Endometrial microvascular endothelial cells (primary cell): ENCODE measurements around the gene TMEM116. TPM values are rescaled to one million over a fixed set of nuclear protein-coding genes. Genes with fewer than 3 reads are reported as not detected.
"Not testable (repeated sequence)": the region's sequence is repeated elsewhere in the genome, so short reads cannot be mapped to it uniquely, and the experiment has no call there.

Source experiments
- in situ Hi-C: cut with HindIII; loops from 2 replicates; pipeline ENCODE4 v1.10.0; 2017; ENCODE audit warnings: low sequenced_read_pairs, low pct_unique_long_range_greater_than_20kb; ENCODE audit errors: inconsistent ontology term
- total RNA-seq: library from RNA; depleted of rRNA; stranded (reverse); fragments of >200 nt; gene quantifications from one replicate; pipeline ENCODE4 v1.2.3, GENCODE V29; 2015; ENCODE audit errors: inconsistent ontology term

TMEM116 gene
- total RNA-seq, 1 donor from 2014 or later = 1.4 TPM

DNA sequence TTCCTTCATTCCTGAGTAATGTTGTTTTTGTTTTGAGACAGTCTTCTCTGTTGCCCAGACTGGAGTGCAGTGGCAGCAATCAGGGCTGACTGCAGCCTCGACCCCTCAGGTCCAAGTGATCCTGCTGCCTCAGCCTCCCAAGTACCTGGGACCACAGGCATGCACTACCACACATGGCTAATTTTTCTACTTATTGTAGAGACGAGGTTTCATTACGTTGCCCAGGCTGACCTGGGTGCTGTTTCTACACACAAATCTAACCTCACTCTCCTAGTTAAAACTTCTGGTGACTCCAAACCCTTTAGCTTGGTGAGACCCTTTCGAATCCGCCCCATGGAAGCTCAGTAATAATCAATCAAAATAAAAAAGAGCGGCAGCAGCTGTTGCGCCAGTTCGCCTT, 1.3 kb downstream of the TMEM116 start:
- in situ Hi-C loops = no loop called here

DNA sequence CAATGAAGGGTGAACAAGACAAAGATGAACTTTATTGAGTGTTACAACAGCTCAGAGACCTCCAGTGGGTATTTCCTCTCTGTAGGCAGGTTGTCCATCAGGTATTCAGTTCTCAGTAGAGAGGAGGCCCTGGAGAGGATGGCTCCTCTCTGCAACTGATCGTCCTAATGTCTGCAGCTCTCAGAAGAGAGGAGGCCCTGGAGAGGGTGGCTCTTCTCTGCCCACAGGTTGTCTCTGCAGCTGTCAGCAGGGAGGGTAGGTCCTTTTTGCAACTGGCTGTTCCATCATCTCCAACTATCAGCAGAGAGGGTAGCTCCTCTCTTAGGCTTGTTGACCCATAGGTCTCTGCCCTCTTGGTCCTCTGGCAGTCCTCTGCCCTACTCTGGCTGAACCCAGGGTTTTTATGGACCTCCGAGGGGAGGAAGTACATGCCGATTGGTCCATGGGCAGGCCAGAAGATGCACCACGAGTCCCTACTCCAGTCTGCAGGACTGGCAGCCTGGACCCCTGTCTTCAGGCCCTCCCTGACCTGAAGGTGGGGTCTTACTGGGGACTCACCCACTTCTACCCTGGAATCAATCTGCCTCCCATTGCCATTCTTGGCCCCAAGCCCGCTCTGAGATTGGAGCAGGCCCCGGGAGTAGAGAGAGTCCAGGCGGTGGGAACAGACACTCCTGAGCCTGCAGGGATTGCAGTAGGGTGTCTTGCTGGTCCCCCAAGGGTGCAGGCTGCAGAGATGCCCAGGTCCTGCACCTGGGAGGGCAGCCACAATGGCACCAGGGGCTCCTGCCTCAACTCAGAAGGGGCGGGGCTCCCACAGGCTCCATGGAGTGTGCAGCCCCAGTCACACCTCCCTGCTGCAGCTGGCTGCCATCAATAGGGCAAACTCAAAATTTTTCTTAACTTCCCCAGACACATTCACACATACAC, 2.3 kb downstream of the TMEM116 start:
- in situ Hi-C loops = no loop called here

DNA sequence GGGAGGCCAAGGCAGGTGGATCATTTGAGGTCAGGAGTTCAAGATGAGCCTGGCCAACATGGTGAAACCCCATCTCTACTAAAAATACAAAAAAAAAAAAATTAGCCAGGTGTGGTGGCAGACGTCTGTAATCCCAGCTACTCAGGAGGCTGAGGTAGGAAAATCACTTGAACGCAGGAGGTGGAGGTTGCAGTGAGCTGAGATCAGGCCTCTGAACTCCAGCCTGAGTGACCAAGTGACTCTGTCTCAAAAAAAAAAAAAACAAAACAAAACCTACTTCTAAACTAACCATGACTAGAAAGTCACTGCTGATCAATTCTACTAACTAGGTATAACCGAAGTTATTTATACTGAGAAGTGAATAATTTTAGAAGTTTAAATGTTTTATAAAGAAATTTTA, 3.4 kb downstream of the TMEM116 start:
- in situ Hi-C loops = not testable (repeated sequence)

DNA sequence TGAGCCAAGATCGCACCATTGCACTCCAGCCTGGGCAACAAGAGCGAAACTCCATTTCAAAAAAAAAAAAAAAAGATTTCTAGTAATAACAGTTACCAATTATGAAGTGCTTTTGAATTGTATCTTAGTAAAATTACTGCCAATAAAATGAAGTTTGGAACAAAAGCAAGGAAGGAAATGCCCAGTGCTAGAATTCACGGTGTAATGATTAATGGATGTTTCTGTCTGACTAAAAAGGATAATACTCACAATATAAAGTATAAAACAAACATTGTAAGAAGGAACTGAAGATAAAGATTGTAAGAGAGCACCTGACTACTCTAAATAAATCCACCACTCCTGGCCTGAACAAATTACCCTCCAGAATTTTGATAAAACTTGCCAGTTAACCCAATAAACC, 4.0 kb downstream of the TMEM116 start:
- in situ Hi-C loops = no loop called here

DNA sequence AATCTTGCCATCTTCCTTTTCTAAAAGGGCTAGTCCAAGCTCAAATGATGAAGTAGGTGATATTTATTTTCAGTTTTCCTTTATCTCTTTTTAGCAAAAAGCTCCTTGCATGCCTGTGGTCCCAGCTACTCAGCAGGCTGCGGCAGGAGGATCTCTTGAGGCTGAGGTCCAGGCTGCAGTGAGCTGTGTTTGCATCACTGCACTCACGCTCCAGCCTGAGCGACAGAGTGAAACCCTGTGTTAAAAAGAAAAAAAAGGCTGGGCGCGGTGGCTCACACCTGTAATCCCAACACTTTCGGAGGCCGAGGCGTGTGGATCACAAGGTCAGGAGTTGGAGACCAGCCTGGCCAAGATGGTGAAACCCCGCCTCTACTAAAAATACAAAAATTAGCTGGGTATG, 5.0 kb downstream of the TMEM116 start:
- in situ Hi-C loops = no loop called here

DNA sequence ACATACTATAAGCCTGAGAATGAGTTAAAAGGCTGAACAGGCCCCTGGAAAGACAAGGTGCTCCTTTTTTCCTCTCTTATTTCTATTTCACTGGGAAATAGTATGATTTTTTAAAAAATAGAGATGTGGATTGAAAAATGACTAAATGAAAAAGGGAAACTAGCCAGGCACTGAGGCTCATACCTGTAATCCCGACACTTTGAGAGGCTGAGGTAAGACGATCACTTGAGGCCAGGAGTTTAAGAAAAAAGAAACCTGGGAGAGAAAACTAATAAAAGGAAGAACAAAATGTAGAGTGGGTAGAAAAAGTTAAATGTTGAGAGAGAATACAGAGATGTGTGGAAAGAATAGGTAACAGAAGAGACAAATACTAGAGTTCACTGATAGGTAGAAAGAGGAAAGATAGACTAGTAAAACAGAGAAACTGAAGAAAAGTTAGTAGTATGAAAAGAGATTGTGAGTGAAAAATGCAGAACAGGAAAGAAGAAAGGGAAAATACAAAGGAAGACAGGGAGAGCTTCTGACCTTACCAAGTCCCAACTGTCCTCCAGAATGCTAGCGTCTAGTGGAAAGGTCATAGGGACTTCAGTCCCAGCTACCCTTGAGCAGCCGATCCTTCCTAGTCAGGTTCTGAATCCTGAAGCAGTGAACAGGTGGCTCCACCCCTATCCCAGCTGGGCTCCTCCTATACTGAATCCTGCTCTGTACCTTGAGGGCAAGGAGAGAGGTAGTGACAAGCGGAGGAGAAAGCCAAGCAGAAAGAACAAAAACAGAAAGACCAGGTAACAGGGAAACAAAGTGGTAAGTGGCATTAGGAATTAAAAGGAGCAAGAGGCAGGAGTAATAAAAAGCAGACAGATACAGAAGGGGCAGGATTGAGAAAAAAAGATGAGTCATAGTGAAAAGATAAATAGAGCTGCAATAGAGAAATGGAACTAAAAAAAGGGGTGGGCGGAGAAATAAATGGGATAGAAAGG, 7.3 kb downstream of the TMEM116 start:
- in situ Hi-C loops = no loop called here

DNA sequence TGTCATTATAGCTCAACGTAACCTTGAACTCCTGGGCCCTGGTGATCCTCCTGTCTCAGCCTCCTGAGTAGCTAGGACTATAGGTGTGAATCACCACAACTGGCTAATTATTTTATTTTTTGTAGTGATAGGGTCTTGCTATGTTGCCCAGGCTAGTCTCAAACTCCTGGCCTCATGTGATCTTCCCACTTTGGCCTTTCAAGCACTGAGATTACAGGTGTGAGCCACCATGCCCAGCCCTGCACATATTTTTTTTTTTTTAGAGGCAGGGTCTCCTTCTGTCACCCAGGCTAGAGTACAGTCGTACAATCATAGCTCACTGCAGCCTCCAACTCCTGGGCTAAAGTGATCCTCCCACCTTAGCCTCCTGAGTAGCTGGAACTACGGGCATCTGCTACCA, 8.9 kb downstream of the TMEM116 start:
- in situ Hi-C loops = no loop called here

DNA sequence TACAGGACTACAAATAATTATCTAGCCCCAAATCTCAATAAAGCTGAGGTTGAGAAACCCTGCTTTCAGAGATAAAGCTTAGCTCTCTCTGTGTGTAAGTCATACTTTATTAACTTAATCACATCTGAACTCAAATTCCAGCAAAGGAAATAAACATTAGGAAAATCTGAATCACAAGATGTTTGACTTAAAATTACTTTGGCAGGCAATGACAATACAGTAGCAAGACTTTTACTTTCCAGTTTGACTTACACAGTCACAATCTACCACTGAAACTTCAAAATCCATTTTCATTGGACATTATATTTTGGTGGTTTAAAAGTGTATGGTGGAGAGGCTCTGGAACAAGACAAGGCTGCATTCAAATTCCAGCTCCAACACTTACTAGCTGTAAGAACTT, 11.4 kb downstream of the TMEM116 start:
- in situ Hi-C loops = no loop called here

DNA sequence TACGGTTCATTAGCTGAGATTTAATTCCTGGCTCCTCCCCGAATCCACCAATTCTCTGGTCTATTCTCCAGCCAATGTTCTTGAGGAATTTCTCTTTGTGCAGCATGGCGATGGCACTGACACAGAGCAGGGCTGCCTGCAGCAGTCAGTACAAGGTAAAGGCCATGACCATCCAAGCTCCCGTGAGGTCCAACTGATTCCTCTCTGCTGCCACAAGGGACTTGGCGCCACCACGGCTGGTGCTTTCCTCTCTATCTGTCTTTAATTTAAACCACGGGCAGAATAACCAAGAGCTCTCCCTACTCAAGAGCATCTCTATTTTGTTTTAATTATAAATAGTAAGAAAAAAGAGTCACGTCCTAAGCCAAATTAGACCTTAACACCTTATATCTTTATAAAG, 12.1 kb downstream of the TMEM116 start:
- in situ Hi-C loops = no loop called here

DNA sequence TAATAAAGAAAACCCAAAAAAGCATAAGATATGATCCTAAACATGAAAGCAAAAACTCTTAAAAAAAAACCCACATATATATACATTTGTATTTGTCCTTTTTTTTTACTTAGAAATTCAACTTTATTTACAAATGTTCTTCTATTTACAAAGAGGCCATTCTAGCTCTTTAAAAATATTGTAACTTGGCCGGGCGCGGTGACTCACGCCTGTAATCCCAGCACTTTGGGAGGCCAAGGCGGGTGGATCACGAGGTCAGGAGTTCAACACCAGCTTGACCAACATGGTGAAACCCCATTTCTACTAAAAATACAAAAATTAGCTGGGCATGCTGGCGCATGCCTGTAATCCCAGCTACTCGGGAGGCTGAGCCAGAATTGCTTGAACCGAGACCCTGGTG, 13.8 kb downstream of the TMEM116 start:
- in situ Hi-C loops = not testable (repeated sequence)

DNA sequence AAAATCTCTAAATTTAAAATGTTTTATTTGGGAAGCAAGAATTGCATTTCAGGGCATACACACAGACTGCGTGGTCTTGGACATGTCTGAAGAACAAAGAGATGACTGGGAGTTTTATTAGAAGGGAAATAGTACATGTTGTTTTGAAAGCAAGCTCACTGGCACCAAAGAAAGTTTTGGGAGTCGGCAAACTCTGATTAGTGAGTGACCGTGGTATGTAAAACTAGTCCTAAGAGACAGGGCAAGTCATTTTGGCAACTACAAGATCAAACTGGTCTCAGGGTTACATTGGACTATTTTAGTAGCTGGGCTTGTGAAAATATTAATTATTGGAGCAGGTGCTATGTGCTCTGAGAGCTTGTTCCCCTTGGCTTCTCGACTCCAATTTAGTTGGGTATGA, 14.9 kb downstream of the TMEM116 start:
- in situ Hi-C loops = no loop called here

DNA sequence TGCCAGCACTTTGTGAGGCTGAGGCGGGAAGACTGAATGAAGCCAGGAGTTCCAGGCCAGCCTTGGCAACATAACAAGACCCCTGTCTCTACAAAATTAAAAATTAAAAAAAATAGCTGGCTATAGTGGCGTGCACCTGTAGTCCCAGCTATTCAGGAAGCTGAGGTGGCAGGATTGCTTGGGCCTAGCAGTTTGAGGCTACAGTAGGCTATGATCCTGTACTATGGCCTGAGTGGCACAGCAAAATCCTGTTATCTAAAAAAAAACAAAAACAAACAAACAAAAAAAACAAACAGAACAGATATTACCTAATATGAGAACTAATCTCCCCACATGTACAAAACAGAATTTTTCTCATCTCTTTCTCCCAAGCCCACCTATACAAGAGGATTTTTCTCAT, 15.7 kb downstream of the TMEM116 start:
- in situ Hi-C loops = no loop called here

DNA sequence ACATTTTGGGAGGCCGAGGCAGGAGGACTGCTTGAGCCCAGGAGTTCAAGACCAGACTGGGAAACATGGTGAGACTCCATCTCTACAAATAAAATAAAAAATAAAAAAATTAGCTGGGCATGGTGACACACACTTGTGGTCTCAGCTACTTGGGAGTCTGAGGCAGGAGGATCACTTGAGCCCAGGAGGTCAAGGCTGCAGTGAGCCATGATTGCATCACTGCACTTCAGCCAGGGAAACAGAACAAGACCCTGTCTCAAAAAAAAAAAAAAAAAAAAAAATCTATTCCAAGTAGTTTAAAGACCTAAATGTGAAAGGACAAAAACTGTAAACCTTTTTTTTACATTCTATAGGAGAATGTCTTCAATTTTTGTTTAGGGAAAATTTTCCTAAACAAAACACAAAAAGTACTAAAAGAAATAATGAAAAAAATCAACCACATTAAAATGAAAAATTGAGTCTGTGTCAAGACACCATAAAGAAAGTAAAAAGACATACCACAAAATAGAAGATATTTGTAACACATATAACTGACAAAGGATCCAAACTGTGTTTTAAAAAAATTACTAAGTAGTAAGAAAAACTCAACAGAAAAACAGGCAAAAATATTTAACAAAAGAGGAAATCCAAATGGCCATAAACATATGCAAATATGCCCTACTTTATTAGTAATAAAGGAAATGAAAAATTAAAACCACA, 17.0 kb downstream of the TMEM116 start:
- in situ Hi-C loops = no loop called here

DNA sequence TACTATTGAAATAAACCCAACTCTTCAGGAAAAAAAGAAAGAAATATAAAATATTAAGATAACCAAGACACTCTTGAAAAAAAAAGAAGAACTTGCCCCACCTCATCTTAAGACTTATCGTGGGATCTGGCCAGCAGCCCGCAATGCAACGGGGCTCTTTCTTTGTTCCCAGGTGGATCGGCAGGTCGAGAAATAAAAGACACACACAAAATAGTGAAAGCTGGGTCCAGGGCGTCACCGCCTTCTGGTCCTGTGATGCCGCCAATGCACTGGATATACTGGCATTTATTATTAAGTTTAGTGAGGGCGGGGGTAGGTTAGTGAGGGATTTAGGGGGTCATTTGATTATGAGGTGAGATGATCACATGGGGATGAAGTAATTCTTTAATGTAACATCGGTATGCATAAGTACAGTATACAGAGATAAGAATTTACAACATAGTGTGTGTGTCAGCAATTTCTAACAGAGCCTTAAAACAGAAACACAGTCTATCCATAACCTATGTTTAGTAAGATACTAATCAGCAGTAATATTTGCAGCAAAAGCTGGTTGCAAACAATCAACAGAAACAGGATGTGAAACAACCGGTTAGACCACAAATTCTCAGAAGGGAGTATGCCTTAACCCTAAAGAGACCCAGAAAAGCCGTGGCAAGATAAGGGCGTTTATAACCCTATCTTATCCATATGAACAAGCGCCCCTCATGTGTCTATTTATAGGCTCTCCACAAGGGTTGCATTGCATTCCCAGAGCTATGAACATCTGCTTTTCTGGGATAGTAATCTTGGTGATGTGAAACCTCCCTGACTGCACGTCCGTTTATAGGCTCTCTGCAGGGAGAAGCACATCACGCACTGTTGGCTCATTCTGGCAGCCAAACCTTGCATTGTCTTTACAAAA, 18.5 kb downstream of the TMEM116 start:
- in situ Hi-C loops = not testable (repeated sequence)

DNA sequence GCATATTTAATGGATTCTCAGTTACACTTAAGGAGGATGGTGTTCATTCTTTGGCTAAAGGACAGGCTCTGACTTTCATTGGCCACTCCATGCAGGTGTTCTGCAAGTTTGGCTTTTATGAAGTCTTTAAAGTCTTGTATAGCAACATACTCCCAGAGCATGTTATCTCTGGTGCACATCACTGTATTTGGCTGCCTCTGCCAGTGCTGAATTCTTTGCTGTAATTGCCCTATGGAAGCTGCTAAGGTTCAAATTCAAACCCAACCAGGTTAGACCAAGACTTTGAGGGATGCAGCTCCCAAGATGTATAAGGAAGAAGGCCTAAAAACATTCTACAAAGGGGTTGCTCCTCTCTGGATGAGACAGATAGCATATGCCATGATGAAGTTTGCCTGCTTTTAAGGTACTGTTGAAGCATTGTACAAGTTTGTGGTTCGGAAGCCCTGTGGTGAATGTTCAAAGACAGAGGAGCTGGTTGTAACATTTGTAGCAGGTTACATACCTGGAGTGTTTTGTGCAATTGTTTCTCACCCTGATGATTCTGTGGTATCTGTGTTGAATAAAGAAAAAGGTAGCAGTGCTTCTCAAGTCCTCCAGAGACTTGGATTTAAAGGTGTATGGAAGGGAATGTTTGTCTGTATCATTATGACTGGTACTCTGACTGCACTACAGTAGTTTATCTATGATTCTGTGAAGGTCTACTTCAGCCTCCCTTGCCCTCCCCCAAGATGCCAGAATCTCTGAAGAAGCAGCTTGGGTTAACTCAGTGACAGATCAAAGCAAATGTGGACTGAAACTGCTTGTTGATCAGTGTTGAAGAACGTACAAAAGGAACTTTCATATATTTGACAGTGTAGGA, 19.4 kb downstream of the TMEM116 start:
- in situ Hi-C loops = no loop called here

DNA sequence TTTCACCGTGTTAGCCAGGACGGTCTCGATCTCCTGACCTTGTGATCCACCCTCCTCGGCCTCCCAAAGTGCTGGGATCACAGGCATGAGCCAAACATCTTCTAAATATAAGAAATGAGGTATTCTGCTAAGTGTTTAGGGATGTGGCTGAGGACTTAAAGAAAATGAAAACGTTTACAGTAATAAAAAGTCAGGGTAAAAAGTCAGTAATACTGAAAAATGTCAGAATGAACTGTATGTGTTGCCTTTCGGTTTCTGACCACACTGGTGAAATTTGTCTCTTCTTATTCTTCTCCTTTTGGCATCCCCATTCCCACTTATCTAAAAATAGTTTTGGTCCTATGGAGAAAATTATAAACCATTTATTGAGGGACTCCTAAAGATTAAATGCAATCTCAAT, 20.5 kb downstream of the TMEM116 start:
- in situ Hi-C loops = no loop called here

DNA sequence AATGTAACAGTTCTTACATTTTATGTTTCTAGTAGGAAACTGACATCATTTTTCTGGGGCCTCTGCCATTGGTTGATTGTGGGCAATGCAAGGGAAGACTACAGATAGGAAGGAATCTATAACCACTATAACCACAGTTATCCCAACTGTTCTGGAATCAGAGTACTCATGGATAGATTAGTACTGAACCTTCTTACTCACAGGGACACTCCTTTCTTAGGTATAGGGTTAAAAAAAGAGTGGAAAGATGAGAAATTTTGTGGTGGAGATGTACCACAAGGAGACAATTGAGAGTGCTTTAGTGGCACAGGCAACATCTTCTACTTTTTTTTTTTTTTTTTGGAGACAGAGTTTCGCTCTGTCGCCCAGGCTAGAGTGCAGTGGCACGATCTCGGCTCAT, 21.0 kb downstream of the TMEM116 start:
- in situ Hi-C loops = no loop called here
